Epithelial cell of proximal tubule (primary cell): ENCODE measurements around the gene CIRBP. TPM values are rescaled to one million over a fixed set of nuclear protein-coding genes. Genes with fewer than 3 reads are reported as not detected.

Source experiments
- DNase-seq: peaks from one replicate; pipeline ENCODE4 v3.0.0-alpha.2; 2011; ENCODE audit warnings: low read depth
- H3K4me3 ChIP-seq: 2 replicates; pipeline ENCODE4 v1.5.1; 2011; ENCODE audit warnings: low read depth, mild to moderate bottlenecking, low read length
- CTCF ChIP-seq: conservative IDR thresholded peaks from 2 replicates; pipeline ENCODE4 v1.5.1; 2012; ENCODE audit warnings: low read depth, mild to moderate bottlenecking, low read length
- total RNA-seq: library from RNA; depleted of rRNA; stranded (reverse); fragments of >200 nt; gene quantifications from 2 replicates; pipeline ENCODE4 v1.2.3, GENCODE V29; 2015

CIRBP gene
- total RNA-seq, 1 donor from 2014 or later: 317 TPM

GRCh38 chr19:1275976-1276627 lies 7.0 kb downstream of the CIRBP start:
- peak overlapping the region; percentile 85 for H3K4me3 ChIP-seq
- no peak for TF ChIP-seq CTCF
- no peak for DNase-seq

GRCh38 chr19:1276628-1277022 lies 7.5 kb downstream of the CIRBP start:
- no peak for DNase-seq
- peak overlapping the region; percentile 85 for H3K4me3 ChIP-seq
- no peak for TF ChIP-seq CTCF

- TF ChIP-seq CTCF: no peak
- no peak overlapping the region for H3K4me3 ChIP-seq
- DNase-seq: no peak
Measured at GRCh38 chr19:1277061-1277460, 7.9 kb downstream of the CIRBP start.

- no peak for DNase-seq
- H3K4me3 ChIP-seq: no peak overlapping the region
- no peak for TF ChIP-seq CTCF
Measured at GRCh38 chr19:1278074-1278473, 8.9 kb downstream of the CIRBP start.

GRCh38 chr19:1278713-1279660 lies 9.9 kb downstream of the CIRBP start:
- TF ChIP-seq CTCF: no peak
- no peak for DNase-seq
- no peak overlapping the region for H3K4me3 ChIP-seq

GRCh38 chr19:1279782-1280341 lies 10.7 kb downstream of the CIRBP start:
- DNase-seq: no peak
- no peak overlapping the region for H3K4me3 ChIP-seq
- TF ChIP-seq CTCF: peak; percentile 95
